ENCODE measurements around the gene ASTN1. TPM values are rescaled to one million over a fixed set of nuclear protein-coding genes. Genes with fewer than 3 reads are reported as not detected.

The ASTN1 gene
- total RNA-seq, 1 experiment from 2014 or later: 0.05 TPM

DNA sequence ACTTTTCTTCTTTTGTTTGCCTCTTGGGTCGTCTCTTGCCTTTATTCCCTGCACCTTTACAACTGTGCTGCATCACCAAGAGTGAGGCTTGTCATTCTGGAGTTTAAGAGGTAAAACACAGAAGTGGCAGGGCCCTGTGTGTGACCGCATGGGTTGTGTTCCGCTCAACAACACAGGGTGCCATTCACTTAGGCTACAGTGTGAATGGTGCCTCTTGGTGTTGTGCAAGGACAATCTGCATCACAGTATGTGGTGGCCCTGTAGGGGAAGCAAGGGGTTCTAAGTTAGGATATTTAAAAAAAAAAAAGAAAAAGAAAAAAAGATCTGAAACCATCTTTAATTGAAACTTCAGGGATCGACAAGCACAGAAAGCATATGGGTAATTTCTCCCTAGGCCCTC lies 44.4 kb upstream of the ASTN1 start:
- Histone ChIP-seq H3K4me3 (ENCODE audit: low read depth in 2 of 2, low read length in 2 of 2) (no peak overlapping the region), H3K27ac (ENCODE audit: low read length) (no peak overlapping the region), H3K36me3 (ENCODE audit: control insufficient read depth, insufficient read depth, low read length) (no peaks in the 10 kb centered on the region), H3K4me1 (ENCODE audit: control insufficient read depth, insufficient read depth, low read length) (no peaks in the 10 kb centered on the region), H3K9me3 (ENCODE audit: control insufficient read depth, insufficient read depth, low read depth, low read length) (no peaks in the 10 kb centered on the region), H3K27me3 (ENCODE audit: control insufficient read depth, insufficient read depth, low read length) (no peaks in the 10 kb centered on the region)
- ATAC-seq (no peak), DNase-seq (ENCODE audit: low read depth, low spot score) (no peak)
- ChIA-PET POLR2A (no interaction called here), CTCF (no interaction called here)
- intact Hi-C loops (cut with micrococcal nuclease; ENCODE audit: unreplicated experiment): no loop called here
- BruUV-seq (replicated peaks): no TSS peak
- TF ChIP-seq, protein P1, sequence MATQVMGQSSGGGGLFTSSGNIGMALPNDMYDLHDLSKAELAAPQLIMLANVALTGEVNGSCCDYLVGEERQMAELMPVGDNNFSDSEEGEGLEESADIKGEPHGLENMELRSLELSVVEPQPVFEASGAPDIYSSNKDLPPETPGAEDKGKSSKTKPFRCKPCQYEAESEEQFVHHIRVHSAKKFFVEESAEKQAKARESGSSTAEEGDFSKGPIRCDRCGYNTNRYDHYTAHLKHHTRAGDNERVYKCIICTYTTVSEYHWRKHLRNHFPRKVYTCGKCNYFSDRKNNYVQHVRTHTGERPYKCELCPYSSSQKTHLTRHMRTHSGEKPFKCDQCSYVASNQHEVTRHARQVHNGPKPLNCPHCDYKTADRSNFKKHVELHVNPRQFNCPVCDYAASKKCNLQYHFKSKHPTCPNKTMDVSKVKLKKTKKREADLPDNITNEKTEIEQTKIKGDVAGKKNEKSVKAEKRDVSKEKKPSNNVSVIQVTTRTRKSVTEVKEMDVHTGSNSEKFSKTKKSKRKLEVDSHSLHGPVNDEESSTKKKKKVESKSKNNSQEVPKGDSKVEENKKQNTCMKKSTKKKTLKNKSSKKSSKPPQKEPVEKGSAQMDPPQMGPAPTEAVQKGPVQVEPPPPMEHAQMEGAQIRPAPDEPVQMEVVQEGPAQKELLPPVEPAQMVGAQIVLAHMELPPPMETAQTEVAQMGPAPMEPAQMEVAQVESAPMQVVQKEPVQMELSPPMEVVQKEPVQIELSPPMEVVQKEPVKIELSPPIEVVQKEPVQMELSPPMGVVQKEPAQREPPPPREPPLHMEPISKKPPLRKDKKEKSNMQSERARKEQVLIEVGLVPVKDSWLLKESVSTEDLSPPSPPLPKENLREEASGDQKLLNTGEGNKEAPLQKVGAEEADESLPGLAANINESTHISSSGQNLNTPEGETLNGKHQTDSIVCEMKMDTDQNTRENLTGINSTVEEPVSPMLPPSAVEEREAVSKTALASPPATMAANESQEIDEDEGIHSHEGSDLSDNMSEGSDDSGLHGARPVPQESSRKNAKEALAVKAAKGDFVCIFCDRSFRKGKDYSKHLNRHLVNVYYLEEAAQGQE (IDR thresholded peaks at IDR 0.05; ENCODE audit: insufficient read depth in 1 of 2, low read depth in 2 of 2, low read length in 1 of 2): no peak
- TF ChIP-seq, protein P2, sequence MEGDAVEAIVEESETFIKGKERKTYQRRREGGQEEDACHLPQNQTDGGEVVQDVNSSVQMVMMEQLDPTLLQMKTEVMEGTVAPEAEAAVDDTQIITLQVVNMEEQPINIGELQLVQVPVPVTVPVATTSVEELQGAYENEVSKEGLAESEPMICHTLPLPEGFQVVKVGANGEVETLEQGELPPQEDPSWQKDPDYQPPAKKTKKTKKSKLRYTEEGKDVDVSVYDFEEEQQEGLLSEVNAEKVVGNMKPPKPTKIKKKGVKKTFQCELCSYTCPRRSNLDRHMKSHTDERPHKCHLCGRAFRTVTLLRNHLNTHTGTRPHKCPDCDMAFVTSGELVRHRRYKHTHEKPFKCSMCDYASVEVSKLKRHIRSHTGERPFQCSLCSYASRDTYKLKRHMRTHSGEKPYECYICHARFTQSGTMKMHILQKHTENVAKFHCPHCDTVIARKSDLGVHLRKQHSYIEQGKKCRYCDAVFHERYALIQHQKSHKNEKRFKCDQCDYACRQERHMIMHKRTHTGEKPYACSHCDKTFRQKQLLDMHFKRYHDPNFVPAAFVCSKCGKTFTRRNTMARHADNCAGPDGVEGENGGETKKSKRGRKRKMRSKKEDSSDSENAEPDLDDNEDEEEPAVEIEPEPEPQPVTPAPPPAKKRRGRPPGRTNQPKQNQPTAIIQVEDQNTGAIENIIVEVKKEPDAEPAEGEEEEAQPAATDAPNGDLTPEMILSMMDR (IDR thresholded peaks at IDR 0.05): no peak
- TF ChIP-seq POLR2AphosphoS5 (IDR thresholded peaks at IDR 0.05; ENCODE audit: low read depth, low read length): no peak
- TF ChIP-seq TCF7L2 (IDR thresholded peaks at IDR 0.05; ENCODE audit: low read depth, low read length): no peak
- no peak for TF ChIP-seq SIN3A (IDR thresholded peaks at IDR 0.05; ENCODE audit: borderline replicate concordance, insufficient read depth, low read depth, low read length)
- in situ Hi-C loops (cut with HindIII; ENCODE audit: low pct_unique_long_range_greater_than_20kb, low sequenced_read_pairs): no loop called here

GRCh38 chr1:177206831-177207355 lies 42.4 kb upstream of the ASTN1 start:
- no TSS peak for BruUV-seq (replicated peaks)
- no peak overlapping the region for H3K27ac ChIP-seq (ENCODE audit: low read length)
- no peaks in the 10 kb centered on the region for H3K27me3 ChIP-seq (ENCODE audit: control insufficient read depth, insufficient read depth, low read length)
- no peaks in the 10 kb centered on the region for H3K36me3 ChIP-seq (ENCODE audit: control insufficient read depth, insufficient read depth, low read length)
- H3K4me3 ChIP-seq (ENCODE audit: low read depth in 2 of 2, low read length in 2 of 2): no peak overlapping the region
- intact Hi-C loops (cut with micrococcal nuclease; ENCODE audit: unreplicated experiment) (no loop called here), in situ Hi-C loops (cut with HindIII; ENCODE audit: low pct_unique_long_range_greater_than_20kb, low sequenced_read_pairs) (no loop called here)
- POLR2A ChIA-PET: no interaction called here
- no peak for DNase-seq (ENCODE audit: low read depth, low spot score)
- H3K9me3 ChIP-seq (ENCODE audit: control insufficient read depth, insufficient read depth, low read depth, low read length): no peaks in the 10 kb centered on the region
- no peak for ATAC-seq
- no peak for TF ChIP-seq POLR2AphosphoS5 (IDR thresholded peaks at IDR 0.05; ENCODE audit: low read depth, low read length)
- TF ChIP-seq, protein P1 (IDR thresholded peaks at IDR 0.05; ENCODE audit: insufficient read depth in 1 of 2, low read depth in 2 of 2, low read length in 1 of 2): no peak
- no peak for TF ChIP-seq SIN3A (IDR thresholded peaks at IDR 0.05; ENCODE audit: borderline replicate concordance, insufficient read depth, low read depth, low read length)
- TF ChIP-seq TCF7L2 (IDR thresholded peaks at IDR 0.05; ENCODE audit: low read depth, low read length): no peak
- TF ChIP-seq, protein P2 (IDR thresholded peaks at IDR 0.05): no peak
- no peaks in the 10 kb centered on the region for H3K4me1 ChIP-seq (ENCODE audit: control insufficient read depth, insufficient read depth, low read length)
- CTCF ChIA-PET: no interaction called here

Measured in Panc1 (cell line).